Mucosa of rectum (tissue), 2 donors: ENCODE data around the gene ZNF23.

ENCODE experiments used
- H3K27ac ChIP-seq, 2 donors: one replicate each; pipeline ENCODE4 v1.7.0; 2013; ENCODE audit warnings: inconsistent platforms in 2 of 2, low read depth in 2 of 2, low read length in 2 of 2
- H3K27me3 ChIP-seq, 2 donors: one replicate each; pipeline ENCODE4 v1.7.0; 2013; ENCODE audit warnings: low read length in 2 of 2; ENCODE audit not compliant: control insufficient read depth in 2 of 2, insufficient read depth in 2 of 2
- H3K36me3 ChIP-seq, 2 donors: one replicate each; pipeline ENCODE4 v1.7.0; 2013; ENCODE audit warnings: low read length in 2 of 2; ENCODE audit not compliant: control insufficient read depth in 2 of 2, insufficient read depth in 2 of 2
- H3K4me1 ChIP-seq, 2 donors: one replicate each; pipeline ENCODE4 v1.7.0; 2013; ENCODE audit warnings: low read length in 2 of 2, mild to moderate bottlenecking in 1 of 2; ENCODE audit not compliant: control insufficient read depth in 2 of 2, insufficient read depth in 2 of 2
- H3K4me3 ChIP-seq, 2 donors: one replicate each; pipeline ENCODE4 v1.7.0; 2013; ENCODE audit warnings: low read length in 2 of 2
- H3K9ac ChIP-seq, 2 donors: one replicate each; pipeline ENCODE4 v1.7.0; 2013; ENCODE audit warnings: low read length in 2 of 2, low read depth in 1 of 2, mild to moderate bottlenecking in 1 of 2
- H3K9me3 ChIP-seq, 2 donors: one replicate each; pipeline ENCODE4 v1.7.0; 2013; ENCODE audit warnings: low read length in 2 of 2; ENCODE audit not compliant: control insufficient read depth in 2 of 2
- donor health status: healthy.
- donor health status: Normal muscosa, but diverticular disease.

ZNF23 gene

DNA sequence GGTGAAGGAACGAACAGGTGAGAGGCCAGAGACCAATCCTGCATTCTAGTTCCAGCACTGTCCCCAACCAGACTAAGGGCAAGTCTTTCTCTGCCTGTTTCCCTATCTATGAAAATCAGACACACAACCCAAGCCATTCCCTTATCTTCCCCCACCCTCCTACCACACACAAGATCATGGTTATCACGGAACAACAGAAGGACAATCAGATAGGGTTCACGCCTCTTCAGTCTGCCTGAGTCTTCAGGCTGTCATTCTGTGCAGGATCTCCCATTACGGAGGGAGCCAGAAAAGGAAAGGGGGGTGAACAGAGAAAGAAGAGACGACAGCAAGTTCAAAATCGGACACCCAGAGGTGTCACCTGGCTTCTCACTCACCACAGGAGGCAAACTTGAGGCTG, 31.3 kb downstream of the ZNF23 start:
- no peak overlapping the region for H3K9ac ChIP-seq
- H3K27ac ChIP-seq: no peak overlapping the region
- H3K27me3 ChIP-seq: peaks cover 0 to 5% of the 10 kb centered on the region in 2 donors
- no peak overlapping the region for H3K4me3 ChIP-seq
- no peaks in the 10 kb centered on the region for H3K36me3 ChIP-seq
- no peaks in the 10 kb centered on the region for H3K4me1 ChIP-seq
- H3K9me3 ChIP-seq: peaks cover 0 to 2% of the 10 kb centered on the region in 2 donors

DNA sequence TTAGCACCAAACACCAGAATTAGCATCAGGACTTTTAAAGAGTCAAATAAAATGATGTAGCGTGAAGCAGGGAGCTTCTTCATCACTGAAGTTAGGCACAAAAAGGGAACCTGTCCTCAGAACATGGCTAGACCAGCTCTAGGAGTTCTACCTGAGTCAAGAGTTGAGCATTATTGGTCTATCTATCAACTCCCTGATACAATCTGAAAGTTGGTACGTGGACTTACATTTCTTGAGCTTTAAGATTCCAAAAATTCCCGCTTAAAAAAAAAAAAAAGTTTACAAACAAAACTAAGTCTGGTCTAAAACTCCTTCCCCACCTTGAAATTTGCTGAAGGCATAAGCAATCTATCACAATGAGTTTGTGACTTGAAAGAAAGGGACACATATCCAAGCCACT, 32.5 kb downstream of the ZNF23 start:
- Histone ChIP-seq H3K9ac (no peak overlapping the region), H3K27me3 (peaks cover 0 to 10% of the 10 kb centered on the region in 2 donors), H3K4me1 (no peaks in the 10 kb centered on the region), H3K9me3 (peaks cover 0 to 2% of the 10 kb centered on the region in 2 donors), H3K4me3 (no peak overlapping the region), H3K27ac (no peak overlapping the region), H3K36me3 (no peaks in the 10 kb centered on the region)

DNA sequence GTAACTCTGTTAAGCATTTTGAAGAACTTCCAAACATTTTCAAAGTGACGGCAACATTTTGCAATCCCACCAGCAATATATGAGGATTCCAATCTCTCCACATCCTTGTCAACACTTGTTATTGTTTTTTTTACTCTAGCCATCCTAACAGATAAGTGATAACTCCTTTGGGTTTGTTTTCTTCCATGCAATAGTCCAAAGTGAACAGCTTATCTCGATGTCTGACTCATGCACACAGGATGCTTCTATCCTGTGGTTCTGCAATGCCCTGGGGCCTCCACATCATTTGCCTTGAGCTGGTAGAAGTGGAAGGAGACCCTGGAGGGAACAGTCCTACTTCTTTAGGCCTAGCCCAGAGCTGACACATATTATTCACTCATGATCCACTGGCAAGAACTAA, 33.2 kb downstream of the ZNF23 start:
- peaks cover 0 to 10% of the 10 kb centered on the region in 2 donors for H3K27me3 ChIP-seq
- no peaks in the 10 kb centered on the region for H3K36me3 ChIP-seq
- peaks cover 0 to 2% of the 10 kb centered on the region in 2 donors for H3K9me3 ChIP-seq
- H3K4me1 ChIP-seq: no peaks in the 10 kb centered on the region
- H3K27ac ChIP-seq: no peak overlapping the region
- H3K9ac ChIP-seq: no peak overlapping the region
- no peak overlapping the region for H3K4me3 ChIP-seq

DNA sequence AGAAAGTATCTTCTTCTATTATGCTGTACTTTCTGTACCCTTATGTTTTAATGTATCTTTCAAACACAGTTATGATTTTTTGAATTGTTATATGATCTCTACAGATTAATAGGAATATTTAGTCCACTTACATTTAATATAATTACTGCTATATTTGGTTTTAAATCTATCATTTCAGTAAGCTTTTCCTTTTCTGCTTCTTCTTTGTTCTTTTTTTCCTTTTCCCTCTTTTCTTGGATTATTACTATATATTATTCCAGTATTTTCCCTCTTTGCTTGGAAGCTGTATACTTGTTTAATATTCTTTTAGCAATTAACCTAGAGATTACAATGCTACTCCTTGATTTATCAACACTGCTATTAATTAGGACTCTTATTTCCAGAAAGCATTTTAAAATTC, 33.7 kb downstream of the ZNF23 start:
- no peaks in the 10 kb centered on the region for H3K36me3 ChIP-seq
- H3K9ac ChIP-seq: no peak overlapping the region

GRCh38 chr16:71426880-71427615, 35.0 kb downstream of the ZNF23 start:
- Histone ChIP-seq H3K4me1 (no peaks in the 10 kb centered on the region), H3K36me3 (no peaks in the 10 kb centered on the region), H3K27me3 (peaks cover 0 to 10% of the 10 kb centered on the region in 2 donors), H3K9ac (no peak overlapping the region), H3K9me3 (peaks cover 0 to 2% of the 10 kb centered on the region in 2 donors), H3K27ac (no peak overlapping the region), H3K4me3 (no peak overlapping the region)

More for the DNA sequence above, 33.7 kb downstream of the ZNF23 start:
- Histone ChIP-seq H3K27me3 (peaks cover 0 to 10% of the 10 kb centered on the region in 2 donors), H3K4me1 (no peaks in the 10 kb centered on the region), H3K4me3 (no peak overlapping the region), H3K9me3 (peaks cover 0 to 2% of the 10 kb centered on the region in 2 donors), H3K27ac (no peak overlapping the region)

- Histone ChIP-seq H3K4me3 (no peak overlapping the region), H3K27ac (no peak overlapping the region), H3K36me3 (no peaks in the 10 kb centered on the region), H3K27me3 (peaks cover 0 to 10% of the 10 kb centered on the region in 2 donors), H3K9ac (no peak overlapping the region), H3K4me1 (no peaks in the 10 kb centered on the region), H3K9me3 (peaks cover 0 to 2% of the 10 kb centered on the region in 2 donors)
Measured at GRCh38 chr16:71426069-71426879, 35.8 kb downstream of the ZNF23 start.

GRCh38 chr16:71425746-71426068, 36.3 kb downstream of the ZNF23 start:
- Histone ChIP-seq H3K27me3 (peaks cover 0 to 10% of the 10 kb centered on the region in 2 donors), H3K36me3 (no peaks in the 10 kb centered on the region), H3K4me1 (no peaks in the 10 kb centered on the region), H3K27ac (no peak overlapping the region), H3K9me3 (peaks cover 0 to 2% of the 10 kb centered on the region in 2 donors), H3K9ac (no peak overlapping the region), H3K4me3 (no peak overlapping the region)

- Histone ChIP-seq H3K27me3 (peaks cover 0 to 10% of the 10 kb centered on the region in 2 donors), H3K36me3 (no peaks in the 10 kb centered on the region), H3K9me3 (peaks cover 0 to 2% of the 10 kb centered on the region in 2 donors), H3K9ac (no peak overlapping the region), H3K4me3 (no peak overlapping the region), H3K4me1 (no peaks in the 10 kb centered on the region), H3K27ac (no peak overlapping the region)
Measured at GRCh38 chr16:71424626-71425025, 37.4 kb downstream of the ZNF23 start.

GRCh38 chr16:71423865-71424264, 38.2 kb downstream of the ZNF23 start:
- H3K4me1 ChIP-seq: no peaks in the 10 kb centered on the region
- H3K27me3 ChIP-seq: peaks cover 0 to 10% of the 10 kb centered on the region in 2 donors
- H3K27ac ChIP-seq: no peak overlapping the region
- H3K9ac ChIP-seq: no peak overlapping the region
- no peak overlapping the region for H3K4me3 ChIP-seq
- H3K36me3 ChIP-seq: no peaks in the 10 kb centered on the region
- peaks cover 0 to 2% of the 10 kb centered on the region in 2 donors for H3K9me3 ChIP-seq

- Histone ChIP-seq H3K9ac (no peak overlapping the region), H3K9me3 (peaks cover 0 to 2% of the 10 kb centered on the region in 2 donors), H3K4me1 (no peaks in the 10 kb centered on the region), H3K27me3 (peaks cover 0 to 10% of the 10 kb centered on the region in 2 donors), H3K36me3 (no peaks in the 10 kb centered on the region), H3K27ac (no peak overlapping the region), H3K4me3 (no peak overlapping the region)
Measured at GRCh38 chr16:71423016-71423415, 39.0 kb downstream of the ZNF23 start.
